PC-9 (cell line): ENCODE measurements around the gene MDFIC. TPM values are rescaled to one million over a fixed set of nuclear protein-coding genes. Genes with fewer than 3 reads are reported as not detected.

Experiments
- BruUV-seq: library from RNA; stranded (reverse); fragments of 400-500 nt; replicated peaks from 2 replicates; lab custom pipeline; 2021; lab: Mats Ljungman, UMichigan
- CTCF ChIA-PET: fragments of 300-600 bp; sonication (Branson Sonifier 250); formaldehyde crosslinking; loops from one replicate; lab custom pipeline; 2022; ENCODE audit warnings: antibody characterized with exemption; lab: Charles Lee
- POLR2A ChIA-PET: fragments of 300-600 bp; sonication (Branson Sonifier 250); formaldehyde crosslinking; loops from one replicate; lab custom pipeline; 2022; ENCODE audit warnings: antibody characterized with exemption; ENCODE audit not compliant: unreplicated experiment; lab: Charles Lee
- DNase-seq, 2 experiments: peaks; one replicate each; pipeline versions ENCODE4 v3.0.0 to v3.0.0-alpha.2; 2015 to 2022; ENCODE audit warnings: mixed read lengths in 1 of 2
- H2AFZ ChIP-seq: fragments of 200-600 bp; sonication (generic); 2 replicates; pipeline ENCODE4 v1.8.1; 2017; ENCODE audit warnings: antibody characterized with exemption
- H3F3A ChIP-seq: fragments of 200-600 bp; sonication (generic); 2 replicates; pipeline ENCODE4 v1.8.1; 2017; ENCODE audit warnings: antibody characterized with exemption, mild to moderate bottlenecking, low read depth; ENCODE audit not compliant: insufficient read depth
- H3K27ac ChIP-seq: fragments of 200-600 bp; sonication (generic); 2 replicates; pipeline ENCODE4 v1.6.1; 2016; ENCODE audit warnings: mixed run types
- H3K27me3 ChIP-seq: fragments of 200-600 bp; sonication (generic); 2 replicates; pipeline ENCODE4 v1.6.1; 2016; ENCODE audit warnings: low read depth, mixed run types; ENCODE audit not compliant: insufficient read depth
- H3K36me3 ChIP-seq: fragments of 200-600 bp; sonication (generic); 2 replicates; pipeline ENCODE4 v1.6.1; 2016; ENCODE audit warnings: low read depth, mixed run types
- H3K4me1 ChIP-seq: fragments of 200-600 bp; sonication (generic); replicated peaks from 2 replicates; pipeline ENCODE4 v1.6.1; 2016; ENCODE audit warnings: mixed run types; ENCODE audit not compliant: insufficient read depth
- H3K4me2 ChIP-seq: fragments of 200-600 bp; sonication (generic); 2 replicates; pipeline ENCODE4 v1.6.1; 2017; ENCODE audit warnings: mixed run types
- H3K4me3 ChIP-seq: fragments of 200-600 bp; sonication (generic); 2 replicates; pipeline ENCODE4 v1.6.1; 2016; ENCODE audit warnings: mixed run types
- H3K79me2 ChIP-seq: fragments of 200-600 bp; sonication (generic); 2 replicates; pipeline ENCODE4 v1.6.1; 2017; ENCODE audit warnings: low read depth, mixed run types
- H3K9me2 ChIP-seq: fragments of 200-600 bp; sonication (generic); 2 replicates; pipeline ENCODE4 v1.8.1; 2017; ENCODE audit warnings: mild to moderate bottlenecking; ENCODE audit not compliant: insufficient read depth
- H3K9me3 ChIP-seq: fragments of 200-600 bp; sonication (generic); 2 replicates; pipeline ENCODE4 v1.8.1; 2016; ENCODE audit warnings: low read depth; ENCODE audit not compliant: insufficient read depth
- H4K20me1 ChIP-seq: fragments of 200-600 bp; sonication (generic); 2 replicates; pipeline ENCODE4 v1.8.1; 2017; ENCODE audit not compliant: insufficient read depth
- EZH2 ChIP-seq: fragments of 200-600 bp; sonication (generic); IDR thresholded peaks from 2 replicates; pipeline ENCODE4 v1.8.0; 2017; ENCODE audit warnings: antibody characterized with exemption, low read depth
- intact Hi-C: fragments of 100-400 bp; cut with micrococcal nuclease; formaldehyde crosslinking; loops from one replicate; pipeline ENCODE4 v1.10.0; 2022; ENCODE audit not compliant: unreplicated experiment
- total RNA-seq: library from RNA; stranded (reverse); gene quantifications from 2 replicates; pipeline ENCODE4 v1.2.3, GENCODE V29; 2021
- TF ChIP-seq, protein P1 (sequence below): fragments of 200-600 bp; sonication (generic); conservative IDR thresholded peaks from 2 replicates; pipeline ENCODE4 v1.6.1; 2017; ENCODE audit warnings: mixed run types, antibody characterized with exemption, mild to moderate bottlenecking, moderate library complexity

The MDFIC gene
- total RNA-seq, 1 experiment from 2014 or later, result 38.9 TPM

DNA sequence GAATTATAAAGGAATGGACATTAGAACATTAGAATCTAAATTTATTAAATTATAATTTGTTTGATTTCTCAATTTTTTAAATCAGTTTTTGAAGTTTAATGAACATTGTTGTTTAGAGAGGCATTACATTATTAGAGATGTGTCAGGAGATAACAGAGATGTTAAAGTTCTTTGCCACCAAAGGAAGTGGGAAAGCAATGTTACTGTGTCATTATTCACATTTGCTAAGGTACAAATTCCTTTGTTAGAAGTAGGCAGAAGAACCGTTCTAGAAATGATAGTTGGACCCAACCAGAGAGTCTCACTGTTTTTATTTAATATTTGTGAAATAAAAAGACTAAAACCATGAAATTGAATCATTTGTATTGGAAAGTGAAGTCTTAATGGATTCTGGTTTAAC is 92.9 kb downstream of the MDFIC start:
- H3K36me3 ChIP-seq, result no peaks in the 10 kb centered on the region; the same call in 1 of the 2 replicates
- H3K4me2 ChIP-seq, result no peak overlapping the region
- no peak overlapping the region for H3K27ac ChIP-seq
- no peaks in the 10 kb centered on the region for H3K4me1 ChIP-seq
- H3K9me3 ChIP-seq, result no peaks in the 10 kb centered on the region
- H2AFZ ChIP-seq, result no peak overlapping the region
- no peak overlapping the region for H3K4me3 ChIP-seq
- DNase-seq, result no peak
- H3K27me3 ChIP-seq, result no peaks in the 10 kb centered on the region
- no peaks in the 10 kb centered on the region; the same call in 1 of the 2 replicates for H3F3A ChIP-seq
- ChIA-PET CTCF (no interaction called here), POLR2A (no interaction called here)
- no TSS peak for BruUV-seq
- H3K9me2 ChIP-seq, result no peaks in the 10 kb centered on the region
- no peak for TF ChIP-seq EZH2
- TF ChIP-seq, protein P1, sequence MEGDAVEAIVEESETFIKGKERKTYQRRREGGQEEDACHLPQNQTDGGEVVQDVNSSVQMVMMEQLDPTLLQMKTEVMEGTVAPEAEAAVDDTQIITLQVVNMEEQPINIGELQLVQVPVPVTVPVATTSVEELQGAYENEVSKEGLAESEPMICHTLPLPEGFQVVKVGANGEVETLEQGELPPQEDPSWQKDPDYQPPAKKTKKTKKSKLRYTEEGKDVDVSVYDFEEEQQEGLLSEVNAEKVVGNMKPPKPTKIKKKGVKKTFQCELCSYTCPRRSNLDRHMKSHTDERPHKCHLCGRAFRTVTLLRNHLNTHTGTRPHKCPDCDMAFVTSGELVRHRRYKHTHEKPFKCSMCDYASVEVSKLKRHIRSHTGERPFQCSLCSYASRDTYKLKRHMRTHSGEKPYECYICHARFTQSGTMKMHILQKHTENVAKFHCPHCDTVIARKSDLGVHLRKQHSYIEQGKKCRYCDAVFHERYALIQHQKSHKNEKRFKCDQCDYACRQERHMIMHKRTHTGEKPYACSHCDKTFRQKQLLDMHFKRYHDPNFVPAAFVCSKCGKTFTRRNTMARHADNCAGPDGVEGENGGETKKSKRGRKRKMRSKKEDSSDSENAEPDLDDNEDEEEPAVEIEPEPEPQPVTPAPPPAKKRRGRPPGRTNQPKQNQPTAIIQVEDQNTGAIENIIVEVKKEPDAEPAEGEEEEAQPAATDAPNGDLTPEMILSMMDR, result no peak
- no peaks in the 10 kb centered on the region for H4K20me1 ChIP-seq
- intact Hi-C loops, result no loop called here
- H3K79me2 ChIP-seq, result no peaks in the 10 kb centered on the region

DNA sequence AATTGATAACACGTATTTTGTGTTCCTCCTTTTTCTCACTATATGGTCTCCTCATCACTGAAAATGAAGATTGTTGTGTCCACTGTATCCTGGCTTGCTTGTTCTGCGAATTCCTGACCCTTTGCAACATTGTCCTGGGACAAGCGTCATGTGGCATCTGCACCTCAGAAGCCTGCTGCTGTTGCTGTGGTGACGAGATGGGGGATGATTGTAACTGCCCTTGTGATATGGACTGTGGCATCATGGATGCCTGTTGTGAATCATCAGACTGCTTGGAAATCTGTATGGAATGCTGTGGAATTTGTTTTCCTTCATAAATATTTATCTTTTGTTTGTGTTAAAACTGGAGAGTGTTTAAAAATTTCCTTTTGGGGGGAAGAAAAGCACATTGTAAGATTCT is 93.7 kb downstream of the MDFIC start:
- Histone ChIP-seq H3K9me3 (no peaks in the 10 kb centered on the region), H3K4me2 (no peak overlapping the region)
- no peak for TF ChIP-seq EZH2
- TF ChIP-seq, protein P1, result no peak

DNA sequence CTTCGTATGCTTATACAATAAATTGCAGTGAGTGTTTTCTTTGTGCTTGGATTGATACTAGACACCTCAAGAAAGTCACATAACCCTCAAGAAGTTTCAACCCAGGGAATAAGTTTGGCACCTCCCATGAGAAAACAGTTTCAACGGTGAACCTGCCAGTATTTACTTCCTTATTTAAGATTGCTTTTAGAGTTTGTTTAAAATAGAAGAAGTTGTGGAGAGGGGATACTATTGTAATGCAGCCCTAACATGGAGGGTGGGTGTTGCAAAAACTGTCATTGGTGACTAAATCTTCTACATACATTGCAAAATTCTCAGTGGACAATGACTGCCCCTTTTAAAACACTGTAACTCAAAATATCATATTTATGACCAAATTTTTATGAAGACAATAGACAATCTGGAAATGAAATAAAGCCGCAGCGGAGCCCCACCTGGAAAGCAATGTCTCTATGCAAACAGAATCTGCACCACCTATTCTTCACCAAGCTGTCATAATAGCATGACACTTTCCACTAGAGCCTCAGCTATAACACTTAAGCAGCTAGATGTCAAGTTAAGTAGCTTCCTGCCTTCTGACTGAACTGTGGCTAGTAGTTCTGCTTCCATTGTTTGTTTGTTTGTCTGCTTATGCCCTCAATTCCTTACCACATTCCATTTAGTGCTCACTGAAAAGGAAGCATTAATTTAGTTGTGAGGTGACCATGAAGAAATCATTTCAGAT is 98.2 kb downstream of the MDFIC start:
- no peak overlapping the region for H3K27ac ChIP-seq
- H3F3A ChIP-seq, result no peaks in the 10 kb centered on the region; the same call in 1 of the 2 replicates
- DNase-seq, result no peak
- no peaks in the 10 kb centered on the region for H3K79me2 ChIP-seq
- TF ChIP-seq EZH2, result no peak
- TF ChIP-seq, protein P1, result no peak
- H3K9me3 ChIP-seq, result no peaks in the 10 kb centered on the region
- intact Hi-C loops, result no loop called here
- CTCF ChIA-PET, result no interaction called here
- POLR2A ChIA-PET, result interaction anchor here (0.7 kb wide), 1 partner anchor 131 kb away, joined by 5 read pairs; no protein-coding TSS in a partner anchor
- BruUV-seq, result no TSS peak
- H3K36me3 ChIP-seq, result no peaks in the 10 kb centered on the region; the same call in 1 of the 2 replicates
- no peaks in the 10 kb centered on the region for H3K4me1 ChIP-seq
- no peaks in the 10 kb centered on the region for H4K20me1 ChIP-seq
- peaks cover 3% of the 10 kb centered on the region; the same call in 1 of the 2 replicates for H3K9me2 ChIP-seq
- no peaks in the 10 kb centered on the region for H3K27me3 ChIP-seq
- H3K4me3 ChIP-seq, result no peak overlapping the region
- no peak overlapping the region for H2AFZ ChIP-seq
- H3K4me2 ChIP-seq, result no peak overlapping the region

More for the DNA sequence above, 93.7 kb downstream of the MDFIC start:
- Histone ChIP-seq H3K36me3 (no peaks in the 10 kb centered on the region; the same call in 1 of the 2 replicates), H3K4me3 (no peak overlapping the region), H3K9me2 (no peaks in the 10 kb centered on the region), H3K79me2 (no peaks in the 10 kb centered on the region), H3K27ac (no peak overlapping the region), H4K20me1 (no peaks in the 10 kb centered on the region), H3K4me1 (no peaks in the 10 kb centered on the region), H3K27me3 (no peaks in the 10 kb centered on the region), H3F3A (no peaks in the 10 kb centered on the region; the same call in 1 of the 2 replicates), H2AFZ (no peak overlapping the region)
- ChIA-PET CTCF (no interaction called here), POLR2A (no interaction called here)
- BruUV-seq, result no TSS peak
- intact Hi-C loops, result no loop called here
- no peak for DNase-seq
